ENCODE data around the gene CACNG4.

DNA sequence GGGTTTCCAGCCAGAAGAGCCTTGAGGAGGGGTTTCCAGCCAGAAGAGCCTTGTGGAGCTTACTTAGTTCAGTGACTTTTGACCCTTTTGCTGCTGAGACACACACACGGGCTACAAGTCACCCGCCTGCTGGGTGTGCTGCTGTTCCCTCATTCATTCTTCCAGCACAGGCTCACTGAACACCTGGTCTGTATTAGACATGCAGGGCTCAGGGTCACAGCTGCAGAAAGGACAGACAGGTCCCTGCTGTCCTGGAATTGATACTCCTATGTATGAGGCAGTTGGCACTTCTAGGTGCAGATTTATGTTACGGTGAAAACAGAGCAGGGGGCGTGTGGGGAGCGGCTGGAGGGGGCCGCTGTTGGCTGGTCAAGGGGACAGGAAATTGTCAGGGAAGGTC is 6.8 kb downstream of the CACNG4 start:
- TF ChIP-seq, protein P1, sequence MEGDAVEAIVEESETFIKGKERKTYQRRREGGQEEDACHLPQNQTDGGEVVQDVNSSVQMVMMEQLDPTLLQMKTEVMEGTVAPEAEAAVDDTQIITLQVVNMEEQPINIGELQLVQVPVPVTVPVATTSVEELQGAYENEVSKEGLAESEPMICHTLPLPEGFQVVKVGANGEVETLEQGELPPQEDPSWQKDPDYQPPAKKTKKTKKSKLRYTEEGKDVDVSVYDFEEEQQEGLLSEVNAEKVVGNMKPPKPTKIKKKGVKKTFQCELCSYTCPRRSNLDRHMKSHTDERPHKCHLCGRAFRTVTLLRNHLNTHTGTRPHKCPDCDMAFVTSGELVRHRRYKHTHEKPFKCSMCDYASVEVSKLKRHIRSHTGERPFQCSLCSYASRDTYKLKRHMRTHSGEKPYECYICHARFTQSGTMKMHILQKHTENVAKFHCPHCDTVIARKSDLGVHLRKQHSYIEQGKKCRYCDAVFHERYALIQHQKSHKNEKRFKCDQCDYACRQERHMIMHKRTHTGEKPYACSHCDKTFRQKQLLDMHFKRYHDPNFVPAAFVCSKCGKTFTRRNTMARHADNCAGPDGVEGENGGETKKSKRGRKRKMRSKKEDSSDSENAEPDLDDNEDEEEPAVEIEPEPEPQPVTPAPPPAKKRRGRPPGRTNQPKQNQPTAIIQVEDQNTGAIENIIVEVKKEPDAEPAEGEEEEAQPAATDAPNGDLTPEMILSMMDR (IDR thresholded peaks at IDR 0.05) = no peak
- no peak for TF ChIP-seq EHMT2 (IDR thresholded peaks at IDR 0.05; ENCODE audit: low read depth)
- TF ChIP-seq ESRRA (IDR thresholded peaks at IDR 0.05; ENCODE audit: borderline replicate concordance, low read length) = no peak
- no peak for TF ChIP-seq MYC (IDR thresholded peaks at IDR 0.05; ENCODE audit: borderline replicate concordance, low read length)
- no peak for TF ChIP-seq SMC3 (IDR thresholded peaks at IDR 0.05)
- TF ChIP-seq RAD21 (conservative IDR thresholded peaks at IDR 0.05 in 1 of 2, IDR thresholded peaks at IDR 0.05 in 1 of 2) = no peak
- no peak for TF ChIP-seq POLR2A (IDR thresholded peaks at IDR 0.05; ENCODE audit: low read length)
- TF ChIP-seq EP300 (IDR thresholded peaks at IDR 0.05) = no peak
- no peak for TF ChIP-seq JUN (IDR thresholded peaks at IDR 0.05)

All from A549 (cell line).